PC-9 (cell line): Measurements from ENCODE around the gene PLET1. TPM values are rescaled to one million over a fixed set of nuclear protein-coding genes. Genes with fewer than 3 reads are reported as not detected.

ENCODE experiments used
- BruUV-seq: library from RNA; stranded (reverse); fragments of 400-500 nt; replicated peaks from 2 replicates; lab custom pipeline; 2021; lab: Mats Ljungman, UMichigan
- CTCF ChIA-PET: fragments of 300-600 bp; sonication (Branson Sonifier 250); formaldehyde crosslinking; loops from one replicate; lab custom pipeline; 2022; ENCODE audit warnings: antibody characterized with exemption; lab: Charles Lee
- POLR2A ChIA-PET: fragments of 300-600 bp; sonication (Branson Sonifier 250); formaldehyde crosslinking; loops from one replicate; lab custom pipeline; 2022; ENCODE audit warnings: antibody characterized with exemption; ENCODE audit not compliant: unreplicated experiment; lab: Charles Lee
- DNase-seq, 2 experiments: peaks; one replicate each; pipeline versions ENCODE4 v3.0.0 to v3.0.0-alpha.2; 2015 to 2022; ENCODE audit warnings: mixed read lengths in 1 of 2
- H2AFZ ChIP-seq: fragments of 200-600 bp; sonication (generic); 2 replicates; pipeline ENCODE4 v1.8.1; 2017; ENCODE audit warnings: antibody characterized with exemption
- H3F3A ChIP-seq: fragments of 200-600 bp; sonication (generic); 2 replicates; pipeline ENCODE4 v1.8.1; 2017; ENCODE audit warnings: antibody characterized with exemption, mild to moderate bottlenecking, low read depth; ENCODE audit not compliant: insufficient read depth
- H3K27ac ChIP-seq: fragments of 200-600 bp; sonication (generic); 2 replicates; pipeline ENCODE4 v1.6.1; 2016; ENCODE audit warnings: mixed run types
- H3K27me3 ChIP-seq: fragments of 200-600 bp; sonication (generic); 2 replicates; pipeline ENCODE4 v1.6.1; 2016; ENCODE audit warnings: low read depth, mixed run types; ENCODE audit not compliant: insufficient read depth
- H3K36me3 ChIP-seq: fragments of 200-600 bp; sonication (generic); 2 replicates; pipeline ENCODE4 v1.6.1; 2016; ENCODE audit warnings: low read depth, mixed run types
- H3K4me1 ChIP-seq: fragments of 200-600 bp; sonication (generic); replicated peaks from 2 replicates; pipeline ENCODE4 v1.6.1; 2016; ENCODE audit warnings: mixed run types; ENCODE audit not compliant: insufficient read depth
- H3K4me2 ChIP-seq: fragments of 200-600 bp; sonication (generic); 2 replicates; pipeline ENCODE4 v1.6.1; 2017; ENCODE audit warnings: mixed run types
- H3K4me3 ChIP-seq: fragments of 200-600 bp; sonication (generic); 2 replicates; pipeline ENCODE4 v1.6.1; 2016; ENCODE audit warnings: mixed run types
- H3K79me2 ChIP-seq: fragments of 200-600 bp; sonication (generic); 2 replicates; pipeline ENCODE4 v1.6.1; 2017; ENCODE audit warnings: low read depth, mixed run types
- H3K9me2 ChIP-seq: fragments of 200-600 bp; sonication (generic); 2 replicates; pipeline ENCODE4 v1.8.1; 2017; ENCODE audit warnings: mild to moderate bottlenecking; ENCODE audit not compliant: insufficient read depth
- H3K9me3 ChIP-seq: fragments of 200-600 bp; sonication (generic); 2 replicates; pipeline ENCODE4 v1.8.1; 2016; ENCODE audit warnings: low read depth; ENCODE audit not compliant: insufficient read depth
- H4K20me1 ChIP-seq: fragments of 200-600 bp; sonication (generic); 2 replicates; pipeline ENCODE4 v1.8.1; 2017; ENCODE audit not compliant: insufficient read depth
- CTCF ChIP-seq: fragments of 200-600 bp; sonication (generic); conservative IDR thresholded peaks from 2 replicates; pipeline ENCODE4 v1.6.1; 2017; ENCODE audit warnings: mixed run types, antibody characterized with exemption, mild to moderate bottlenecking, moderate library complexity
- EZH2 ChIP-seq: fragments of 200-600 bp; sonication (generic); IDR thresholded peaks from 2 replicates; pipeline ENCODE4 v1.8.0; 2017; ENCODE audit warnings: antibody characterized with exemption, low read depth
- intact Hi-C: fragments of 100-400 bp; cut with micrococcal nuclease; formaldehyde crosslinking; loops from one replicate; pipeline ENCODE4 v1.10.0; 2022; ENCODE audit not compliant: unreplicated experiment
- total RNA-seq: library from RNA; stranded (reverse); gene quantifications from 2 replicates; pipeline ENCODE4 v1.2.3, GENCODE V29; 2021

PLET1 gene
- total RNA-seq, 1 experiment from 2014 or later = not detected

- Histone ChIP-seq H3F3A (0 out of 2 replicates have a peak, but pooled peaks cover 14% of the 10 kb centered on the region), H3K27ac (no peak overlapping the region), H3K9me2 (no peaks in the 10 kb centered on the region), H3K27me3 (no peaks in the 10 kb centered on the region), H3K79me2 (no peaks in the 10 kb centered on the region), H4K20me1 (no peaks in the 10 kb centered on the region), H3K4me3 (no peak overlapping the region), H3K4me2 (no peak overlapping the region), H3K4me1 (peaks cover 19% of the 10 kb centered on the region), H3K9me3 (no peaks in the 10 kb centered on the region), H3K36me3 (no peaks in the 10 kb centered on the region), H2AFZ (no peak overlapping the region)
- CTCF ChIA-PET = no interaction called here
- TF ChIP-seq EZH2 (no peak), CTCF (no peak)
- no TSS peak for BruUV-seq
- intact Hi-C loops = no loop called here
- DNase-seq = peak in 1 of 2 experiments; percentile 64
- POLR2A ChIA-PET = interaction anchor here (0.6 kb wide), 1 partner anchor 93 kb away, joined by 5 read pairs; no protein-coding TSS in a partner anchor
Observed at GRCh38 chr11:112213753-112214152, 46.9 kb downstream of the PLET1 start.

- Histone ChIP-seq H4K20me1 (no peaks in the 10 kb centered on the region), H3K79me2 (no peaks in the 10 kb centered on the region), H3K36me3 (no peaks in the 10 kb centered on the region), H2AFZ (no peak overlapping the region), H3K9me2 (no peaks in the 10 kb centered on the region), H3K4me1 (peaks cover 19% of the 10 kb centered on the region), H3F3A (0 out of 2 replicates have a peak, but pooled peaks cover 14% of the 10 kb centered on the region), H3K27ac (no peak overlapping the region), H3K4me2 (no peak overlapping the region), H3K9me3 (no peaks in the 10 kb centered on the region), H3K27me3 (no peaks in the 10 kb centered on the region), H3K4me3 (no peak overlapping the region)
- DNase-seq = no peak
- CTCF ChIA-PET = no interaction called here
- BruUV-seq = no TSS peak
- POLR2A ChIA-PET = no interaction called here
- intact Hi-C loops = no loop called here
- TF ChIP-seq CTCF (no peak), EZH2 (no peak)
Observed at GRCh38 chr11:112212710-112213109, 48.0 kb downstream of the PLET1 start.

- intact Hi-C loops = no loop called here
- CTCF ChIA-PET = interaction anchor here (0.5 kb wide), 1 partner anchor 884 kb away, joined by 3 read pairs; no protein-coding TSS in a partner anchor
- H3K4me2 ChIP-seq = no peak overlapping the region
Observed at GRCh38 chr11:112212290-112212689, 48.4 kb downstream of the PLET1 start.

More at GRCh38 chr11:112212290-112212689, 48.4 kb downstream of the PLET1 start:
- BruUV-seq = no TSS peak
- no peaks in the 10 kb centered on the region for H3K36me3 ChIP-seq
- no peak overlapping the region for H2AFZ ChIP-seq
- H3K79me2 ChIP-seq = no peaks in the 10 kb centered on the region
- H3K27ac ChIP-seq = no peak overlapping the region
- no peaks in the 10 kb centered on the region for H3K9me2 ChIP-seq
- no peaks in the 10 kb centered on the region for H3K9me3 ChIP-seq
- POLR2A ChIA-PET = no interaction called here
- H3K27me3 ChIP-seq = no peaks in the 10 kb centered on the region
- H4K20me1 ChIP-seq = no peaks in the 10 kb centered on the region
- no peak overlapping the region for H3K4me3 ChIP-seq
- H3F3A ChIP-seq = 0 out of 2 replicates have a peak, but pooled peaks cover 14% of the 10 kb centered on the region
- no peak for TF ChIP-seq CTCF
- no peak for TF ChIP-seq EZH2
- H3K4me1 ChIP-seq = peaks cover 19% of the 10 kb centered on the region
- no peak for DNase-seq
